Adrenal gland (tissue), 5 donors: Measurements from ENCODE around the gene BCKDHA.

Source experiments
- POLR2A ChIP-seq, 2 donors: fragments of 450-650 bp; IDR thresholded peaks; one replicate each; pipeline ENCODE4 v1.6.1; 2017; ENCODE audit warnings: antibody characterized with exemption in 2 of 2, mild to moderate bottlenecking in 2 of 2, moderate library complexity in 1 of 2
- TF ChIP-seq, protein P1 (sequence below), 6 experiments: fragments of 450-650 bp in 4 of 6; fragments of 200-600 bp in 2 of 6; sonication (generic) in 1 of 6; IDR thresholded peaks; 1 replicate in 5 of 6; 2 replicates in 1 of 6; pipeline versions ENCODE4 v1.5.1 to v1.8.0; 2016 to 2021; ENCODE audit warnings: antibody characterized with exemption in 6 of 6, mild to moderate bottlenecking in 2 of 6, moderate library complexity in 1 of 6
- donor health status: DM: no; HTN: no; CAD: no.

- TF ChIP-seq, protein P1, sequence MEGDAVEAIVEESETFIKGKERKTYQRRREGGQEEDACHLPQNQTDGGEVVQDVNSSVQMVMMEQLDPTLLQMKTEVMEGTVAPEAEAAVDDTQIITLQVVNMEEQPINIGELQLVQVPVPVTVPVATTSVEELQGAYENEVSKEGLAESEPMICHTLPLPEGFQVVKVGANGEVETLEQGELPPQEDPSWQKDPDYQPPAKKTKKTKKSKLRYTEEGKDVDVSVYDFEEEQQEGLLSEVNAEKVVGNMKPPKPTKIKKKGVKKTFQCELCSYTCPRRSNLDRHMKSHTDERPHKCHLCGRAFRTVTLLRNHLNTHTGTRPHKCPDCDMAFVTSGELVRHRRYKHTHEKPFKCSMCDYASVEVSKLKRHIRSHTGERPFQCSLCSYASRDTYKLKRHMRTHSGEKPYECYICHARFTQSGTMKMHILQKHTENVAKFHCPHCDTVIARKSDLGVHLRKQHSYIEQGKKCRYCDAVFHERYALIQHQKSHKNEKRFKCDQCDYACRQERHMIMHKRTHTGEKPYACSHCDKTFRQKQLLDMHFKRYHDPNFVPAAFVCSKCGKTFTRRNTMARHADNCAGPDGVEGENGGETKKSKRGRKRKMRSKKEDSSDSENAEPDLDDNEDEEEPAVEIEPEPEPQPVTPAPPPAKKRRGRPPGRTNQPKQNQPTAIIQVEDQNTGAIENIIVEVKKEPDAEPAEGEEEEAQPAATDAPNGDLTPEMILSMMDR (IDR thresholded peaks at IDR 0.05), result no peak
- TF ChIP-seq POLR2A (IDR thresholded peaks at IDR 0.05), result no peak
Observed at GRCh38 chr19:41377977-41378709, 19.5 kb upstream of the BCKDHA start.
